GM13977 (cell line): Measurements from ENCODE around the gene FCER1G.

Experiments used
- DNase-seq: peaks from one replicate; pipeline ENCODE4 v3.0.0; 2012; ENCODE audit warnings: low spot score
- CTCF ChIP-seq: IDR thresholded peaks from 2 replicates; pipeline ENCODE4 v1.5.1; 2012; ENCODE audit warnings: mild to moderate bottlenecking, control low read depth; ENCODE audit not compliant: insufficient read depth; ENCODE audit errors: extremely low read depth, missing control alignments
- in situ Hi-C: fragments of 300-500 bp; cut with MboI; formaldehyde crosslinking; loops from one replicate; pipeline ENCODE4 v1.12.0; 2022; ENCODE audit warnings: low sequenced_read_pairs, low pct_unique_long_range_greater_than_20kb, mixed read lengths, inconsistent platforms; ENCODE audit not compliant: unreplicated experiment

The FCER1G gene

GRCh38 chr1:161226759-161227158 lies 11.7 kb downstream of the FCER1G start:
- no peak for DNase-seq
- in situ Hi-C loops: loop anchor here (10.0 kb wide), 1 partner anchor 48 kb away; no protein-coding TSS in a partner anchor
- TF ChIP-seq CTCF: no peak

- DNase-seq: peak; percentile 80
- peak; percentile 73 for TF ChIP-seq CTCF
- in situ Hi-C loops: loop anchor here (10.0 kb wide), 1 partner anchor 47 kb away; no protein-coding TSS in a partner anchor
These were observed 12.2 kb downstream of the FCER1G start for GRCh38 chr1:161227196-161227871.

- in situ Hi-C loops: loop anchor here (10.0 kb wide), 1 partner anchor 47 kb away; no protein-coding TSS in a partner anchor
- no peak for DNase-seq
- TF ChIP-seq CTCF: no peak
These were observed 12.9 kb downstream of the FCER1G start for GRCh38 chr1:161228032-161228431.

- DNase-seq: no peak
- peak; percentile 26 for TF ChIP-seq CTCF
- in situ Hi-C loops: loop anchor here (10.0 kb wide), 1 partner anchor 45 kb away; no protein-coding TSS in a partner anchor
These were observed 14.8 kb downstream of the FCER1G start for GRCh38 chr1:161229896-161230295.

GRCh38 chr1:161230762-161231161 lies 15.7 kb downstream of the FCER1G start:
- TF ChIP-seq CTCF: no peak
- in situ Hi-C loops: no loop called here
- no peak for DNase-seq

GRCh38 chr1:161233102-161233501 lies 18.0 kb downstream of the FCER1G start:
- TF ChIP-seq CTCF: no peak
- no peak for DNase-seq
- in situ Hi-C loops: no loop called here
